HEK293 (cell line): Measurements from ENCODE around the gene PCDH9.
A peak's percentile ranks its signal among the peaks of the same experiment; 100 is the strongest.

ENCODE experiments used
- CTCF ChIA-PET: fragments of 350-600 bp; formaldehyde crosslinking; extraction: SDS; loops from one replicate; lab custom pipeline; 2021; ENCODE audit warnings: antibody characterized with exemption; lab: Yijun Ruan, JAX
- POLR2A ChIA-PET: fragments of 300-600 bp; formaldehyde crosslinking; extraction: SDS; loops from one replicate; lab custom pipeline; 2020; ENCODE audit warnings: antibody characterized with exemption, inconsistent platforms; lab: Yijun Ruan, JAX
- H3K27ac ChIP-seq: fragments of 200-500 bp; sonication (Bioruptor generic); 2 replicates; pipeline ENCODE4 v1.5.1; 2014; ENCODE audit warnings: low read depth, low read length, control low read depth, inconsistent platforms; ENCODE audit errors: extremely low read depth
- H3K36me3 ChIP-seq, 2 experiments: fragments of 200-500 bp in 1 of 2; sonication (Bioruptor generic) in 1 of 2; 1 replicate in 1 of 2; 2 replicates in 1 of 2; pipeline ENCODE4 v1.5.1; 2014 to 2017; ENCODE audit warnings: inconsistent platforms in 2 of 2, low read length in 2 of 2; ENCODE audit not compliant: control insufficient read depth in 2 of 2, insufficient read depth in 1 of 2
- H3K4me1 ChIP-seq: fragments of 200-500 bp; sonication (Bioruptor generic); 2 replicates; pipeline ENCODE4 v1.5.1; 2014; ENCODE audit warnings: mild to moderate bottlenecking, low read length, inconsistent platforms; ENCODE audit not compliant: control insufficient read depth, insufficient read depth
- H3K4me3 ChIP-seq: 2 replicates; pipeline ENCODE4 v1.5.1; 2011; ENCODE audit warnings: low read depth, mild to moderate bottlenecking, control low read depth, low read length, moderate library complexity
- H3K9me3 ChIP-seq: fragments of 200-500 bp; sonication (Bioruptor generic); 2 replicates; pipeline ENCODE4 v1.5.1; 2014; ENCODE audit warnings: low read depth, low read length, inconsistent platforms; ENCODE audit not compliant: control insufficient read depth, insufficient read depth
- GLIS1 ChIP-seq: fragments of 450-650 bp; formaldehyde crosslinking; IDR thresholded peaks from 2 replicates; pipeline ENCODE4 v1.5.1; 2016; ENCODE audit warnings: missing biosample characterization, missing genetic modification characterization
- KLF7 ChIP-seq: fragments of 450-650 bp; formaldehyde crosslinking; IDR thresholded peaks from 2 replicates; pipeline ENCODE4 v1.5.1; 2016; ENCODE audit warnings: missing biosample characterization, missing genetic modification characterization, borderline replicate concordance
- MEIS1 ChIP-seq: sonication (generic); formaldehyde crosslinking; IDR thresholded peaks from 2 replicates; pipeline ENCODE4 v1.8.1; 2022; ENCODE audit warnings: missing genetic modification reagents, mild to moderate bottlenecking, borderline replicate concordance
- OVOL3 ChIP-seq: fragments of 450-650 bp; formaldehyde crosslinking; IDR thresholded peaks from 2 replicates; pipeline ENCODE4 v1.5.1; 2016; ENCODE audit warnings: missing biosample characterization, missing genetic modification characterization
- SETDB1 ChIP-seq: IDR thresholded peaks from one replicate; pipeline ENCODE4 v1.6.1; 2017; ENCODE audit warnings: mild to moderate bottlenecking, low read length, moderate library complexity, mixed read lengths; ENCODE audit not compliant: insufficient read length
- TRIM28 ChIP-seq: IDR thresholded peaks from 2 replicates; pipeline ENCODE4 v1.6.1; 2011; ENCODE audit warnings: low read length, control low read depth, borderline replicate concordance
- YY1 ChIP-seq: fragments of 450-650 bp; formaldehyde crosslinking; IDR thresholded peaks from 2 replicates; pipeline ENCODE4 v1.5.1; 2018; ENCODE audit warnings: missing biosample characterization, missing genetic modification characterization
- ZBTB48 ChIP-seq: fragments of 450-650 bp; formaldehyde crosslinking; IDR thresholded peaks from 2 replicates; pipeline ENCODE4 v1.5.1; 2016; ENCODE audit warnings: missing biosample characterization, missing genetic modification characterization
- ZFP3 ChIP-seq: fragments of 450-650 bp; formaldehyde crosslinking; IDR thresholded peaks from 2 replicates; pipeline ENCODE4 v1.5.1; 2016; ENCODE audit warnings: low read depth, missing biosample characterization, missing genetic modification characterization
- ZNF114 ChIP-seq: fragments of 450-650 bp; formaldehyde crosslinking; IDR thresholded peaks from 2 replicates; pipeline ENCODE4 v1.5.0; 2017; ENCODE audit warnings: missing biosample characterization, missing genetic modification characterization
- ZNF132 ChIP-seq: fragments of 450-650 bp; formaldehyde crosslinking; IDR thresholded peaks from 2 replicates; pipeline ENCODE4 v1.5.1; 2017; ENCODE audit warnings: missing biosample characterization, missing genetic modification characterization, borderline replicate concordance
- ZNF146 ChIP-seq: fragments of 450-650 bp; formaldehyde crosslinking; IDR thresholded peaks from 2 replicates; pipeline ENCODE4 v1.5.1; 2016; ENCODE audit warnings: missing biosample characterization, missing genetic modification characterization
- ZNF214 ChIP-seq: fragments of 450-650 bp; formaldehyde crosslinking; IDR thresholded peaks from 2 replicates; pipeline ENCODE4 v1.5.1; 2017; ENCODE audit warnings: missing biosample characterization, mild to moderate bottlenecking, missing genetic modification characterization, borderline replicate concordance
- ZNF248 ChIP-seq: fragments of 450-650 bp; formaldehyde crosslinking; IDR thresholded peaks from 2 replicates; pipeline ENCODE4 v1.5.1; 2017; ENCODE audit warnings: missing biosample characterization, missing genetic modification characterization
- ZNF335 ChIP-seq: fragments of 450-650 bp; formaldehyde crosslinking; conservative IDR thresholded peaks from 2 replicates; pipeline ENCODE4 v1.5.1; 2016; ENCODE audit warnings: missing biosample characterization, missing genetic modification characterization
- ZNF426 ChIP-seq: fragments of 450-650 bp; formaldehyde crosslinking; IDR thresholded peaks from 2 replicates; pipeline ENCODE4 v1.5.1; 2017; ENCODE audit warnings: missing biosample characterization, missing genetic modification characterization, mild to moderate bottlenecking, inconsistent platforms, moderate library complexity
- ZNF521 ChIP-seq: fragments of 450-650 bp; formaldehyde crosslinking; IDR thresholded peaks from 2 replicates; pipeline ENCODE4 v1.5.1; 2017; ENCODE audit warnings: missing biosample characterization, mild to moderate bottlenecking, missing genetic modification characterization
- ZNF558 ChIP-seq: fragments of 450-650 bp; formaldehyde crosslinking; IDR thresholded peaks from 2 replicates; pipeline ENCODE4 v1.5.1; 2016; ENCODE audit warnings: missing biosample characterization, missing genetic modification characterization
- ZNF785 ChIP-seq: fragments of 450-650 bp; formaldehyde crosslinking; IDR thresholded peaks from 2 replicates; pipeline ENCODE4 v1.5.1; 2016; ENCODE audit warnings: missing biosample characterization, missing genetic modification characterization
- ZNF792 ChIP-seq: fragments of 450-650 bp; formaldehyde crosslinking; IDR thresholded peaks from 2 replicates; pipeline ENCODE4 v1.5.1; 2016; ENCODE audit warnings: missing biosample characterization, missing genetic modification characterization
- TF ChIP-seq, protein P1 (sequence below): fragments of 450-650 bp; formaldehyde crosslinking; IDR thresholded peaks from 2 replicates; pipeline ENCODE4 v1.5.1; 2016; ENCODE audit warnings: missing biosample characterization, missing genetic modification characterization
- TF ChIP-seq, protein P2 (sequence below): fragments of 450-650 bp; formaldehyde crosslinking; IDR thresholded peaks from 2 replicates; pipeline ENCODE4 v1.5.1; 2016; ENCODE audit warnings: missing biosample characterization, missing genetic modification characterization
- TF ChIP-seq, protein P3 (sequence below): fragments of 450-650 bp; formaldehyde crosslinking; IDR thresholded peaks from 2 replicates; pipeline ENCODE4 v1.5.1; 2016; ENCODE audit warnings: missing biosample characterization, missing genetic modification characterization
- TF ChIP-seq, protein P4 (sequence below): fragments of 450-650 bp; formaldehyde crosslinking; IDR thresholded peaks from 2 replicates; pipeline ENCODE4 v1.5.1; 2016; ENCODE audit warnings: missing biosample characterization, missing genetic modification characterization

PCDH9 gene

DNA sequence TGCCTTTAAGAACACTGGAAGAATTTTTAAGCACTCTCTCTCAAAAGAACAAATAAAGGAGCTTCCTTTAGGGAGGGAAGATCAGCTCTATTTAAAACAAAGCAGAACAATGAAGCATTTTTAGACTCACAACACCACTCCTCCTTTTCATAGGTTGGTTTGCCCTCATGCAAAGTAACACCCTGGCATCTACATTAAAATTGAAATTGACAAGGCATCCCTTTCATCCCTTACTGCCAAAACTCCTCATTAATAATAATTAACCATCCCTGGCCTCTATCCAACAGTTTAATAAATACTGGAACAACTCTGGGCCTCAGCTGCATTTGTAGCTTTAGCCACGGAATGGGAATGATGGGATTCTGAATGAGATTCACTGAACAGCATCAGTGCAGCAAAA, 929.1 kb downstream of the PCDH9 start:
- no peaks in the 10 kb centered on the region for H3K4me1 ChIP-seq
- H3K27ac ChIP-seq: no peak overlapping the region
- TF ChIP-seq, protein P1, sequence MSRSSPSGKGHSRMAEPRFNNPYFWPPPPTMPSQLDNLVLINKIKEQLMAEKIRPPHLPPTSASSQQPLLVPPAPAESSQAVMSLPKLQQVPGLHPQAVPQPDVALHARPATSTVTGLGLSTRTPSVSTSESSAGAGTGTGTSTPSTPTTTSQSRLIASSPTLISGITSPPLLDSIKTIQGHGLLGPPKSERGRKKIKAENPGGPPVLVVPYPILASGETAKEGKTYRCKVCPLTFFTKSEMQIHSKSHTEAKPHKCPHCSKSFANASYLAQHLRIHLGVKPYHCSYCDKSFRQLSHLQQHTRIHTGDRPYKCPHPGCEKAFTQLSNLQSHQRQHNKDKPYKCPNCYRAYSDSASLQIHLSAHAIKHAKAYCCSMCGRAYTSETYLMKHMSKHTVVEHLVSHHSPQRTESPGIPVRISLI (tag by site-specific recombination): no peak
- TF ChIP-seq ZNF114 (tag by site-specific recombination) (no peak), ZNF521 (tag by site-specific recombination) (no peak), ZBTB48 (tag by site-specific recombination) (no peak), KLF7 (tag by site-specific recombination) (no peak), TRIM28 (no peak)
- TF ChIP-seq, protein P2, sequence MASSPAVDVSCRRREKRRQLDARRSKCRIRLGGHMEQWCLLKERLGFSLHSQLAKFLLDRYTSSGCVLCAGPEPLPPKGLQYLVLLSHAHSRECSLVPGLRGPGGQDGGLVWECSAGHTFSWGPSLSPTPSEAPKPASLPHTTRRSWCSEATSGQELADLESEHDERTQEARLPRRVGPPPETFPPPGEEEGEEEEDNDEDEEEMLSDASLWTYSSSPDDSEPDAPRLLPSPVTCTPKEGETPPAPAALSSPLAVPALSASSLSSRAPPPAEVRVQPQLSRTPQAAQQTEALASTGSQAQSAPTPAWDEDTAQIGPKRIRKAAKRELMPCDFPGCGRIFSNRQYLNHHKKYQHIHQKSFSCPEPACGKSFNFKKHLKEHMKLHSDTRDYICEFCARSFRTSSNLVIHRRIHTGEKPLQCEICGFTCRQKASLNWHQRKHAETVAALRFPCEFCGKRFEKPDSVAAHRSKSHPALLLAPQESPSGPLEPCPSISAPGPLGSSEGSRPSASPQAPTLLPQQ (tag by site-specific recombination): no peak
- H3K4me3 ChIP-seq: no peak overlapping the region
- ChIA-PET POLR2A (no interaction called here), CTCF (no interaction called here)
- H3K36me3 ChIP-seq: no peaks in the 10 kb centered on the region
- no peaks in the 10 kb centered on the region for H3K9me3 ChIP-seq

DNA sequence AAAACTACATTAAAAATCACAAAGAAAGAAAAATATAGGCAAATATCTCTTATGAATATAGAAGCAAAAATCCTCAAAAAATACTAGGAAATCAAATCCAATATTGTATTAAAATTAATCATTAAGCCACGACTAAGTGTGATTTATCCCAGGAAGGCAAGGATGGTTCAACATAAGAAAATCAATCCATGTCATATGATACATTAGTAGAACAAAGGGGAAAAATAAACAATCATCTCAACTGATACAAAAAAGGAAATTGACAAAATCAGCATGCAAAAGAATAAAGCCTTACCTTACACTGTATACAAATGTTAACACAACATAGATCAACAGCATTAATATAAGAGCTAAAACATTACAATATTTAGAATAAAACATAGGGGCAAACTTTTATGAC, 933.3 kb downstream of the PCDH9 start:
- H3K27ac ChIP-seq: no peak overlapping the region
- CTCF ChIA-PET: no interaction called here
- POLR2A ChIA-PET: no interaction called here

DNA sequence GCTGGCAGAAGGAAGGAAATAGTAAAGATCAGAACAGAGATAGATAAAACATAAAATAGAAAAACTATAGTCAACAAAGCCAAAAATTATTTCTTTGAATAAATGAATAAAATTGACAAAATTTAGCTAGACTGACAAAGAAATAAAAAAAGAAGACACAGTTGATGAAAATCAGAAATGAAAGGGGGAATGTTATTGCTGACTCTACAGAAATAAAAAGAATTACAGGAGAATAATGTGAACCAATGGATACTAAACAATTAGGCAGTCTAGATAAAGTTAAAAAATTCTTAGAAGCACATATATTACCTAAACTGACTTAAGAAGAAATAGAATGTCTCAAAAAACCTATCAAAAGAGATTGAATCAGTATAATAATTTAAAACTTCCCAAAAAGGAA, 933.8 kb downstream of the PCDH9 start:
- Histone ChIP-seq H3K36me3 (no peaks in the 10 kb centered on the region), H3K4me1 (no peaks in the 10 kb centered on the region), H3K27ac (no peak overlapping the region), H3K9me3 (no peaks in the 10 kb centered on the region), H3K4me3 (no peak overlapping the region)
- POLR2A ChIA-PET: no interaction called here
- CTCF ChIA-PET: no interaction called here
- no peak for TF ChIP-seq ZNF558 (tag by site-specific recombination)
- no peak for TF ChIP-seq MEIS1 (CRISPR knock-in tag)
- no peak for TF ChIP-seq YY1 (tag by site-specific recombination)
- TF ChIP-seq GLIS1 (tag by site-specific recombination): no peak
- no peak for TF ChIP-seq ZNF248
- TF ChIP-seq ZNF792: no peak
- TF ChIP-seq ZNF214 (tag by site-specific recombination): no peak
- TF ChIP-seq, protein P3, sequence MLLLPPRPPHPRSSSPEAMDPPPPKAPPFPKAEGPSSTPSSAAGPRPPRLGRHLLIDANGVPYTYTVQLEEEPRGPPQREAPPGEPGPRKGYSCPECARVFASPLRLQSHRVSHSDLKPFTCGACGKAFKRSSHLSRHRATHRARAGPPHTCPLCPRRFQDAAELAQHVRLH (tag by site-specific recombination): no peak
- TF ChIP-seq, protein P4, sequence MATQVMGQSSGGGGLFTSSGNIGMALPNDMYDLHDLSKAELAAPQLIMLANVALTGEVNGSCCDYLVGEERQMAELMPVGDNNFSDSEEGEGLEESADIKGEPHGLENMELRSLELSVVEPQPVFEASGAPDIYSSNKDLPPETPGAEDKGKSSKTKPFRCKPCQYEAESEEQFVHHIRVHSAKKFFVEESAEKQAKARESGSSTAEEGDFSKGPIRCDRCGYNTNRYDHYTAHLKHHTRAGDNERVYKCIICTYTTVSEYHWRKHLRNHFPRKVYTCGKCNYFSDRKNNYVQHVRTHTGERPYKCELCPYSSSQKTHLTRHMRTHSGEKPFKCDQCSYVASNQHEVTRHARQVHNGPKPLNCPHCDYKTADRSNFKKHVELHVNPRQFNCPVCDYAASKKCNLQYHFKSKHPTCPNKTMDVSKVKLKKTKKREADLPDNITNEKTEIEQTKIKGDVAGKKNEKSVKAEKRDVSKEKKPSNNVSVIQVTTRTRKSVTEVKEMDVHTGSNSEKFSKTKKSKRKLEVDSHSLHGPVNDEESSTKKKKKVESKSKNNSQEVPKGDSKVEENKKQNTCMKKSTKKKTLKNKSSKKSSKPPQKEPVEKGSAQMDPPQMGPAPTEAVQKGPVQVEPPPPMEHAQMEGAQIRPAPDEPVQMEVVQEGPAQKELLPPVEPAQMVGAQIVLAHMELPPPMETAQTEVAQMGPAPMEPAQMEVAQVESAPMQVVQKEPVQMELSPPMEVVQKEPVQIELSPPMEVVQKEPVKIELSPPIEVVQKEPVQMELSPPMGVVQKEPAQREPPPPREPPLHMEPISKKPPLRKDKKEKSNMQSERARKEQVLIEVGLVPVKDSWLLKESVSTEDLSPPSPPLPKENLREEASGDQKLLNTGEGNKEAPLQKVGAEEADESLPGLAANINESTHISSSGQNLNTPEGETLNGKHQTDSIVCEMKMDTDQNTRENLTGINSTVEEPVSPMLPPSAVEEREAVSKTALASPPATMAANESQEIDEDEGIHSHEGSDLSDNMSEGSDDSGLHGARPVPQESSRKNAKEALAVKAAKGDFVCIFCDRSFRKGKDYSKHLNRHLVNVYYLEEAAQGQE: no peak
- TF ChIP-seq ZNF132 (tag by site-specific recombination): no peak
- no peak for TF ChIP-seq ZNF335 (tag by site-specific recombination)
- no peak for TF ChIP-seq OVOL3 (tag by site-specific recombination)
- no peak for TF ChIP-seq ZNF146 (tag by site-specific recombination)

More for the DNA sequence above, 933.3 kb downstream of the PCDH9 start:
- no peak overlapping the region for H3K4me3 ChIP-seq
- no peaks in the 10 kb centered on the region for H3K4me1 ChIP-seq
- H3K36me3 ChIP-seq: no peaks in the 10 kb centered on the region
- TF ChIP-seq ZNF785 (tag by site-specific recombination) (no peak), ZNF426 (tag by site-specific recombination) (no peak), SETDB1 (peak; percentile 74), ZFP3 (tag by site-specific recombination) (no peak)
- TF ChIP-seq, all 188 proteins: peak for 1
- no peaks in the 10 kb centered on the region for H3K9me3 ChIP-seq
